Measurements from ENCODE around the gene PRDM7. TPM values are rescaled to one million over a fixed set of nuclear protein-coding genes. Genes with fewer than 3 reads are reported as not detected.
A peak's percentile ranks its signal among the peaks of the same experiment; 100 is the strongest.

The PRDM7 gene
- total and polyA plus RNA-seq, 2 donors from 2014 or later: not detected

- no peak for TF ChIP-seq CTCF (IDR thresholded peaks at IDR 0.05; ENCODE audit: borderline replicate concordance, extremely low read depth, insufficient read depth)
- FAIRE-seq (no peak), DNase-seq (peak in 1 of 5 donors; percentile 42)
- Histone ChIP-seq H3K4me1 (ENCODE audit: control insufficient read depth in 2 of 3, insufficient read depth in 2 of 3, low read depth in 1 of 3, low read length in 3 of 3) (no peaks in the 10 kb centered on the region), H3K36me3 (ENCODE audit: control insufficient read depth in 2 of 3, insufficient read depth in 3 of 3, low read length in 3 of 3) (peaks cover 15 to 43% (median 29%) of the 10 kb centered on the region in 3 donors), H3K4me3 (ENCODE audit: low read length in 3 of 3) (no peak overlapping the region), H3K9ac (ENCODE audit: low read length in 3 of 3) (no peak overlapping the region), H3K27ac (ENCODE audit: low read depth in 2 of 2, low read length in 2 of 2) (no peak overlapping the region), H3K9me3 (ENCODE audit: control insufficient read depth in 2 of 3, insufficient read depth in 1 of 3, low read length in 3 of 3) (peaks cover 0 to 3% (median 0%) of the 10 kb centered on the region in 3 donors), H3K27me3 (ENCODE audit: control insufficient read depth, insufficient read depth, low read length) (no peaks in the 10 kb centered on the region)
- intact Hi-C loops (cut with DNase I): no loop called here
Observed at GRCh38 chr16:90032674-90033331, 44.3 kb downstream of the PRDM7 start.

- H3K4me3 ChIP-seq (ENCODE audit: low read length in 3 of 3): no peak overlapping the region
- DNase-seq (no peak), FAIRE-seq (no peak)
- H3K4me1 ChIP-seq (ENCODE audit: control insufficient read depth in 2 of 3, insufficient read depth in 2 of 3, low read depth in 1 of 3, low read length in 3 of 3): no peaks in the 10 kb centered on the region
- intact Hi-C loops (cut with DNase I): no loop called here
- H3K27ac ChIP-seq (ENCODE audit: low read depth in 2 of 2, low read length in 2 of 2): no peak overlapping the region
- H3K9me3 ChIP-seq (ENCODE audit: control insufficient read depth in 2 of 3, insufficient read depth in 1 of 3, low read length in 3 of 3): peaks cover 0 to 3% (median 0%) of the 10 kb centered on the region in 3 donors
- TF ChIP-seq CTCF (IDR thresholded peaks at IDR 0.05; ENCODE audit: borderline replicate concordance, extremely low read depth, insufficient read depth): no peak
- H3K27me3 ChIP-seq (ENCODE audit: control insufficient read depth, insufficient read depth, low read length): no peaks in the 10 kb centered on the region
- H3K9ac ChIP-seq (ENCODE audit: low read length in 3 of 3): peak overlapping the region in 1 of 3 donors; percentile 12
- peaks cover 15 to 36% (median 25%) of the 10 kb centered on the region in 3 donors for H3K36me3 ChIP-seq (ENCODE audit: control insufficient read depth in 2 of 3, insufficient read depth in 3 of 3, low read length in 3 of 3)
Observed at GRCh38 chr16:90031931-90032673, 45.0 kb downstream of the PRDM7 start.

- DNase-seq (no peak), FAIRE-seq (no peak)
- Histone ChIP-seq H3K9ac (ENCODE audit: low read length in 3 of 3) (no peak overlapping the region), H3K4me3 (ENCODE audit: low read length in 3 of 3) (no peak overlapping the region), H3K27me3 (ENCODE audit: control insufficient read depth, insufficient read depth, low read length) (no peaks in the 10 kb centered on the region), H3K36me3 (ENCODE audit: control insufficient read depth in 2 of 3, insufficient read depth in 3 of 3, low read length in 3 of 3) (peaks cover 15 to 30% (median 17%) of the 10 kb centered on the region in 3 donors), H3K4me1 (ENCODE audit: control insufficient read depth in 2 of 3, insufficient read depth in 2 of 3, low read depth in 1 of 3, low read length in 3 of 3) (no peaks in the 10 kb centered on the region), H3K27ac (ENCODE audit: low read depth in 2 of 2, low read length in 2 of 2) (no peak overlapping the region), H3K9me3 (ENCODE audit: control insufficient read depth in 2 of 3, insufficient read depth in 1 of 3, low read length in 3 of 3) (peaks cover 0 to 3% (median 0%) of the 10 kb centered on the region in 3 donors)
- no peak for TF ChIP-seq CTCF (IDR thresholded peaks at IDR 0.05; ENCODE audit: borderline replicate concordance, extremely low read depth, insufficient read depth)
- intact Hi-C loops (cut with DNase I): no loop called here
Observed at GRCh38 chr16:90031186-90031930, 45.8 kb downstream of the PRDM7 start.
